Endothelial cell of umbilical vein (primary cell): ENCODE measurements around the gene CHID1. TPM values are rescaled to one million over a fixed set of nuclear protein-coding genes. Genes with fewer than 3 reads are reported as not detected.

Source experiments
- BruUV-seq: library from RNA; stranded (reverse); fragments of 400-500 nt; replicated peaks from 2 replicates; lab custom pipeline; 2021; lab: Mats Ljungman, UMichigan
- CTCF ChIA-PET: fragments of 300-600, 350-600 bp; sonication (Branson Sonifier 250); formaldehyde crosslinking; loops from one replicate; lab custom pipeline; 2021; ENCODE audit warnings: antibody characterized with exemption, inconsistent platforms; lab: Charles Lee
- POLR2A ChIA-PET: fragments of 300-600, 350-600 bp; sonication (Branson Sonifier 250); formaldehyde crosslinking; loops from one replicate; lab custom pipeline; 2021; ENCODE audit warnings: antibody characterized with exemption, inconsistent platforms; lab: Charles Lee
- DNase-seq: peaks from one replicate; pipeline ENCODE4 v3.0.0-alpha.2; 2011; ENCODE audit warnings: low read depth, low spot score
- FAIRE-seq: peaks from 2 replicates; lab custom pipeline; 2011; peaks lifted over from hg19 to GRCh38; lab: Jason Lieb, UNC
- H2AFZ ChIP-seq: 2 replicates; pipeline ENCODE4 v1.6.0; 2012; ENCODE audit warnings: low read depth, low read length, control low read depth, inconsistent platforms
- H3K27ac ChIP-seq: 2 replicates; pipeline ENCODE4 v1.5.1; 2011; ENCODE audit warnings: low read depth, mild to moderate bottlenecking, control low read depth, low read length, moderate library complexity; ENCODE audit not compliant: insufficient read depth
- H3K27me3 ChIP-seq, 2 experiments: 2 replicates each; pipeline versions ENCODE4 v1.6.0 to v1.6.1; 2011; ENCODE audit warnings: low read length in 2 of 2, mixed read lengths in 1 of 2; ENCODE audit not compliant: control insufficient read depth in 2 of 2, insufficient read depth in 2 of 2
- H3K36me3 ChIP-seq, 2 experiments: 2 replicates in 1 of 2; 3 replicates in 1 of 2; pipeline ENCODE4 v1.5.1; 2011; ENCODE audit warnings: low read length in 2 of 2, mild to moderate bottlenecking in 1 of 2, moderate library complexity in 1 of 2; ENCODE audit not compliant: control insufficient read depth in 2 of 2, insufficient read depth in 2 of 2; ENCODE audit errors: extremely low read depth in 1 of 2
- H3K4me1 ChIP-seq: 3 replicates; pipeline ENCODE4 v1.5.1; 2011; ENCODE audit warnings: mild to moderate bottlenecking, low read length; ENCODE audit not compliant: control insufficient read depth, insufficient read depth; ENCODE audit errors: extremely low read depth
- H3K4me2 ChIP-seq: 2 replicates; pipeline ENCODE4 v1.6.1; 2011; ENCODE audit warnings: low read length, control low read depth, mixed read lengths; ENCODE audit not compliant: insufficient read depth
- H3K4me3 ChIP-seq, 3 experiments: fragments of 200-600 bp in 1 of 3; sonication (generic), shearing (Covaris generic) in 1 of 3; replicated peaks in 1 of 3; 2 replicates each; pipeline ENCODE4 v1.5.1; 2011 to 2016; ENCODE audit warnings: control low read depth in 3 of 3, low read length in 3 of 3, mild to moderate bottlenecking in 2 of 3, inconsistent platforms in 1 of 3, low read depth in 1 of 3, moderate library complexity in 1 of 3; ENCODE audit not compliant: insufficient read depth in 1 of 3
- H3K79me2 ChIP-seq: 2 replicates; pipeline ENCODE4 v1.6.0; 2012; ENCODE audit warnings: low read length, inconsistent platforms; ENCODE audit not compliant: control insufficient read depth, insufficient read depth
- H3K9ac ChIP-seq: replicated peaks from 2 replicates; pipeline ENCODE3; 2011; ENCODE audit warnings: low read length, control low read depth; ENCODE audit not compliant: insufficient read depth; ENCODE audit errors: extremely low read depth
- H3K9me1 ChIP-seq: replicated peaks from 3 replicates; pipeline ENCODE4 v1.6.0; 2011; ENCODE audit warnings: mild to moderate bottlenecking, low read length; ENCODE audit not compliant: control insufficient read depth, insufficient read depth; ENCODE audit errors: extremely low read depth
- H3K9me3 ChIP-seq: replicated peaks from 2 replicates; pipeline ENCODE4 v1.5.1; 2012; ENCODE audit warnings: low read length, inconsistent platforms; ENCODE audit not compliant: control insufficient read depth, insufficient read depth
- H4K20me1 ChIP-seq: replicated peaks from 2 replicates; pipeline ENCODE3; 2011; ENCODE audit warnings: mild to moderate bottlenecking, low read length; ENCODE audit not compliant: control insufficient read depth, insufficient read depth; ENCODE audit errors: extremely low read depth
- CTCF ChIP-seq, 2 donors: IDR thresholded peaks; 1 replicate in 1 of 2; 2 replicates in 1 of 2; pipeline ENCODE4 v1.5.1; 2011; ENCODE audit warnings: low read length in 2 of 2, mild to moderate bottlenecking in 2 of 2, moderate library complexity in 2 of 2, control low read depth in 1 of 2, inconsistent platforms in 1 of 2, low read depth in 1 of 2; ENCODE audit not compliant: insufficient read depth in 1 of 2; ENCODE audit errors: extremely low read depth in 1 of 2
- EZH2 ChIP-seq: IDR thresholded peaks from 2 replicates; pipeline ENCODE4 v1.6.1; 2012; ENCODE audit warnings: borderline replicate concordance, low read depth, mild to moderate bottlenecking, moderate library complexity, low read length, inconsistent platforms; ENCODE audit not compliant: severe bottlenecking
- FOS ChIP-seq: IDR thresholded peaks from 2 replicates; pipeline ENCODE4 v1.6.1; 2011; ENCODE audit warnings: mild to moderate bottlenecking, low read length, moderate library complexity, borderline replicate concordance; ENCODE audit not compliant: insufficient read depth
- GATA2 ChIP-seq: IDR thresholded peaks from 2 replicates; pipeline ENCODE4 v1.7.0; 2011; ENCODE audit warnings: low read depth, mild to moderate bottlenecking, moderate library complexity, mixed read lengths, low read length; ENCODE audit not compliant: insufficient read length, insufficient read depth
- JUN ChIP-seq: IDR thresholded peaks from 2 replicates; pipeline ENCODE4 v1.6.1; 2011; ENCODE audit warnings: borderline replicate concordance, low read depth; ENCODE audit not compliant: insufficient read length, insufficient read depth
- MAX ChIP-seq: IDR thresholded peaks from 2 replicates; pipeline ENCODE4 v1.6.1; 2011; ENCODE audit not compliant: insufficient read depth, insufficient read length
- MYC ChIP-seq: IDR thresholded peaks from one replicate; pipeline ENCODE4 v1.6.1; 2011; ENCODE audit warnings: mild to moderate bottlenecking, low read depth, low read length
- POLR2A ChIP-seq: IDR thresholded peaks from 2 replicates; pipeline ENCODE4 v1.6.1; 2012; ENCODE audit warnings: low read depth, mild to moderate bottlenecking, control low read depth, low read length
- POLR2AphosphoS5 ChIP-seq: IDR thresholded peaks from 2 replicates; pipeline ENCODE4 v1.6.1; 2012; ENCODE audit warnings: low read depth, mild to moderate bottlenecking, control low read depth, low read length, moderate library complexity; ENCODE audit not compliant: insufficient read depth
- dilution Hi-C: fragments of 300-500 bp; cut with MboI; formaldehyde crosslinking; loops from one replicate; pipeline ENCODE4 v1.15.0; 2019; ENCODE audit warnings: low sequenced_read_pairs; ENCODE audit not compliant: extremely low pct_ligation_motif_present
- intact Hi-C: fragments of 100-400 bp; cut with micrococcal nuclease; formaldehyde crosslinking; loops from one replicate; pipeline ENCODE4 v1.10.0; 2022
- polyA plus RNA-seq, 4 experiments: library from polyadenylated mRNA; depleted of rRNA in 3 of 4; stranded (reverse) in 3 of 4; unstranded in 1 of 4; fragments of >200 nt; gene quantifications; 2 replicates each; pipeline versions ENCODE4 v1.2.1 to v1.2.3, GENCODE V29; 2011 to 2012; ENCODE audit warnings: missing spikeins in 1 of 4
- total RNA-seq: library from RNA; stranded (reverse); gene quantifications from 2 replicates; pipeline ENCODE4 v1.2.3, GENCODE V29; 2021

CHID1 gene
- total and polyA plus RNA-seq, 2 donors (not counting 3 experiments of a cell fraction or from before 2014, with no cell fraction given), result 89.8 to 107 TPM

DNA sequence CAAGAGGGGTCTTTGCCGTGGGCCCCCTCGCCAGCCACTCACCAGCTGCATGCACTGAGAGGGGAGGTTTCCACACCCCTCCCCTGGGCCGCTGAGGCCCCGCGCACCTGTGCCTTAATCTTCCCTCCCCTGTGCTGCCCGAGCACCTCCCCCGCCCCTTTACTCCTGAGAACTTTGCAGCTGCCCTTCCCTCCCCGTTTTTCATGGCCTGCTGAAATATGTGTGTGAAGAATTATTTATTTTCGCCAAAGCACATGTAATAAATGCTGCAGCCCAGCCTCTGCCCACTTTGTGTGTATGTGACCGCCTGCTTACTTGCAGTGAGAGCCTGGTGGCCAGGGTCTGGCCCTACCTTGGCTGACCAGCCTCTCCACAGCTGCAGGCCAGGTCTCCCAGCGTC lies 85.7 kb downstream of the CHID1 start:
- ChIA-PET CTCF (no interaction called here), POLR2A (no interaction called here)
- Histone ChIP-seq H3K9me3 (no peaks in the 10 kb centered on the region), H3K9ac (no peak overlapping the region), H3K9me1 (no peaks in the 10 kb centered on the region), H3K36me3 (peaks cover 4 to 17% of the 10 kb centered on the region in 2 experiments), H3K4me2 (no peak overlapping the region), H4K20me1 (no peaks in the 10 kb centered on the region), H3K27me3 (no peaks in the 10 kb centered on the region), H3K4me1 (peaks cover 43% of the 10 kb centered on the region), H2AFZ (no peak overlapping the region), H3K27ac (no peak overlapping the region), H3K4me3 (no peak overlapping the region), H3K79me2 (peaks cover 18% of the 10 kb centered on the region)
- DNase-seq (no peak), FAIRE-seq (no peak)
- intact Hi-C loops (no loop called here), dilution Hi-C loops (no loop called here)
- TF ChIP-seq JUN, result no peak
- no peak for TF ChIP-seq POLR2A
- no peak for TF ChIP-seq FOS
- TF ChIP-seq EZH2, result no peak
- TF ChIP-seq POLR2AphosphoS5, result no peak
- no peak for TF ChIP-seq CTCF (IDR thresholded peaks at IDR 0.05; ENCODE audit: extremely low read depth in 1 of 2, insufficient read depth in 1 of 2, low read depth in 1 of 2, low read length in 2 of 2)
- no peak for TF ChIP-seq MYC
- no peak for TF ChIP-seq GATA2
- TF ChIP-seq MAX, result no peak
- no TSS peak for BruUV-seq
